PC-9 (cell line): Measurements from ENCODE around the gene PAOX.

Source experiments
- CTCF ChIP-seq: fragments of 200-600 bp; sonication (generic); conservative IDR thresholded peaks from 2 replicates; pipeline ENCODE4 v1.6.1; 2017; ENCODE audit warnings: mixed run types, antibody characterized with exemption, mild to moderate bottlenecking, moderate library complexity
- EZH2 ChIP-seq: fragments of 200-600 bp; sonication (generic); IDR thresholded peaks from 2 replicates; pipeline ENCODE4 v1.8.0; 2017; ENCODE audit warnings: antibody characterized with exemption, low read depth

GRCh38 chr10:133358162-133358924 is 20.7 kb upstream of the PAOX start:
- TF ChIP-seq CTCF (no peak), EZH2 (no peak)
